SU-DHL-6 (cell line): Measurements from ENCODE around the gene LRRC23.

Experiments
- CTCF ChIP-seq: fragments of 200-600 bp; sonication (generic); IDR thresholded peaks from one replicate; pipeline ENCODE4 v1.5.1; 2017; ENCODE audit warnings: antibody characterized with exemption, mild to moderate bottlenecking, low read length, moderate library complexity; ENCODE audit not compliant: insufficient read depth, poor library complexity, severe bottlenecking
- EZH2phosphoT487 ChIP-seq: fragments of 200-600 bp; sonication (generic), shearing (Covaris generic); conservative IDR thresholded peaks from 2 replicates; pipeline ENCODE4 v1.6.1; 2018; ENCODE audit warnings: mild to moderate bottlenecking, antibody characterized with exemption, low read length, moderate library complexity, mixed read lengths

- TF ChIP-seq CTCF (no peak), EZH2phosphoT487 (no peak)
Observed at GRCh38 chr12:6957741-6958608, 53.4 kb downstream of the LRRC23 start.
